ENCODE measurements around the gene SIL1.

GRCh38 chr5:138943599-138944173 lies 254.5 kb downstream of the SIL1 start:
- TF ChIP-seq POLR2A (IDR thresholded peaks at IDR 0.05; ENCODE audit: low read depth, low read length), result no peak
- no peak for TF ChIP-seq TAF1 (IDR thresholded peaks at IDR 0.05; ENCODE audit: borderline replicate concordance, low read depth, low read length)
